IMR-90 (cell line): ENCODE results near the gene ALG1.

ENCODE experiments used
- BHLHE40 ChIP-seq: fragments of 150-350 bp; IDR thresholded peaks from 2 replicates; pipeline ENCODE4 v1.6.1; 2016; ENCODE audit warnings: mild to moderate bottlenecking, low read depth, low read length
- CTCF ChIP-seq: conservative IDR thresholded peaks from 2 replicates; pipeline ENCODE4 v1.5.1; 2012; ENCODE audit warnings: mild to moderate bottlenecking, low read depth, low read length, improper control_type of control experiment
- POLR2A ChIP-seq: IDR thresholded peaks from 2 replicates; pipeline ENCODE4 v1.6.1; 2012; ENCODE audit warnings: mild to moderate bottlenecking, low read depth, low read length
- RAD21 ChIP-seq: IDR thresholded peaks from 2 replicates; pipeline ENCODE4 v1.6.1; 2012; ENCODE audit warnings: low read length, improper control_type of control experiment

- TF ChIP-seq CTCF: no peak
- no peak for TF ChIP-seq POLR2A
- TF ChIP-seq BHLHE40: no peak
- TF ChIP-seq RAD21: no peak
These were observed 1.8 kb upstream of the ALG1 start for GRCh38 chr16:5069854-5070253.
